Measurements from ENCODE around the gene MSRB1. TPM values are rescaled to one million over a fixed set of nuclear protein-coding genes. Genes with fewer than 3 reads are reported as not detected.

Gene MSRB1
- total RNA-seq, 1 donor from 2014 or later = 35.0 TPM

DNA sequence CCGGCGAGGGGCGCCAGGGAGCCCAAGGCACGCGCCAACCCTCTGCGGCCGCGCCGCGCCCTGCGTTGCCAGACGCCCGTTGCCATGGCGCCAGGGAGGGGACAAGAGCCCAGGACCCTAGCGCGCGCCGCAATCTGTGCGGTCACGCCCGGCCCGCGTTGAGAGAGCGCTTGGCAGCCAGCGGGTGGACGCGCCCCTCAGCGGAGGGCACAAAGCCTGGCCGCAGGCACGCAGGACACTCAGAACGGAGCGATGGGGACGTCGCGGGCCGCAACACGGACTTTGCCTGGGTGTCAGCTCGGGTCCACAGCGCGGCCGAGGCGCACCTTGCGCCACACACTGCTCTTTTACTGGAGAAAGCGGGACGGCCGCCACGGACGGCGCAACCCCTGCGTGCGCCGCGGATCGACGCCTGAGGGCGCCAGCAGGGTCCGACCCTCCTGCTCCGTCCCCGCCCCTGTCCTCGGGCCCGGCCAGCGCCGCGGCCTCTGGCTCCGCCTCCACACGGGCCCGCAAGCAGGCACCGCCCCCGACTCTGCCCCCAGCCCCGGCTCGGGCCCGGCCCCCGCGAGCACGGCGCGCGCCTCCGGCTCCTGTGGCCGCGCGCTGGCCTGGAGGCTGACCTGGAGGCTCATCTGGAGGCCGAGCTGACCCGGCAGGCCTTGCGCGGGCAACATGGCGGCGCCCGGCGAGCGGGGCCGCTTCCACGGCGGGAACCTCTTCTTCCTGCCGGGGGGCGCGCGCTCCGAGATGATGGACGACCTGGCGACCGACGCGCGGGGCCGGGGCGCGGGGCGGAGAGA is 40.7 kb upstream of the MSRB1 start, which contains the start of gene GFER:
Gene GFER (plus strand): TSS at position 650 of the 803 bp plus-strand sequence. CDS start 26 bp downstream, at position 676.
- Mint-ChIP-seq H3K4me1 (ENCODE audit: low read depth) (peaks cover 5% of the 10 kb centered on the region), H3K9me3 (no peaks in the 10 kb centered on the region), H3K36me3 (ENCODE audit: low read depth) (peaks cover 30% of the 10 kb centered on the region), H3K27ac (peak within 1 kb of the TSS; percentile 17), H3K27me3 (ENCODE audit: low read depth) (peaks cover 33% of the 10 kb centered on the region), H3K4me3 (ENCODE audit: low read depth) (peak within 1 kb of the TSS; percentile 83)
- intact Hi-C loops (cut with micrococcal nuclease) = no loop called here
- DNase-seq (ENCODE audit: low spot score) = peak; percentile 76

DNA sequence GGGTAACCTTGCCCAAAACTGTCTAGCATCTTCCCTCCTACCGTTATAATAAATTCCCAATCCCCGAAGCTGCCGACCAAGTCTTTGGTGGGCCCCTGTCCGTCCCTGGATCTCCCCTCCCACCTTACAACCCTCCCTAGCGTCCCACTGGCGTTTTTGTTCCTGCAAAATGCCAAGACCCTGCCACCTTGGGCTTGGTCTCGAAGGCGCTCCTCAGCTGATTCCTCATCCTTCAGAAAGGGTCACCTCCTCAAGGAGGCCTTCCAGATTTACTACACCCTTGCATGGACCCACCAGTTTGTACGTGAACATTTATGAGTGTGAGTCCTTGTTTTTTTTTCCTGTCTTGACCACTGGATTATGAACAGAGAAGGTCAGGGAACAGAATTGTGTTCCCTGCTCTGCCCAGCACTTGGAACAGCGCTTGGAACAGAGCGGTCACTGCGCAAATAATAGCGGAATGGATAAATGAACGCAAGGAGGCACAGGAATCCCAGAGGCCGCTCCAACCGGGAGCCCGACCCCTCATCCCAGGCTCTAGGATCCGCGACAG is 40.1 kb upstream of the MSRB1 start:
- H3K36me3 Mint-ChIP-seq (ENCODE audit: low read depth) = peaks cover 32% of the 10 kb centered on the region
- H3K4me1 Mint-ChIP-seq (ENCODE audit: low read depth) = peaks cover 5% of the 10 kb centered on the region
- H3K9me3 Mint-ChIP-seq = no peaks in the 10 kb centered on the region
- DNase-seq (ENCODE audit: low spot score) = no peak
- intact Hi-C loops (cut with micrococcal nuclease) = loop anchor here (1.0 kb wide), 1 partner anchor 11 kb away; the partner anchor contains the start of gene TBL3
- no peak overlapping the region for H3K27ac Mint-ChIP-seq
- H3K4me3 Mint-ChIP-seq (ENCODE audit: low read depth) = peak overlapping the region; percentile 75
- H3K27me3 Mint-ChIP-seq (ENCODE audit: low read depth) = peaks cover 30% of the 10 kb centered on the region

DNA sequence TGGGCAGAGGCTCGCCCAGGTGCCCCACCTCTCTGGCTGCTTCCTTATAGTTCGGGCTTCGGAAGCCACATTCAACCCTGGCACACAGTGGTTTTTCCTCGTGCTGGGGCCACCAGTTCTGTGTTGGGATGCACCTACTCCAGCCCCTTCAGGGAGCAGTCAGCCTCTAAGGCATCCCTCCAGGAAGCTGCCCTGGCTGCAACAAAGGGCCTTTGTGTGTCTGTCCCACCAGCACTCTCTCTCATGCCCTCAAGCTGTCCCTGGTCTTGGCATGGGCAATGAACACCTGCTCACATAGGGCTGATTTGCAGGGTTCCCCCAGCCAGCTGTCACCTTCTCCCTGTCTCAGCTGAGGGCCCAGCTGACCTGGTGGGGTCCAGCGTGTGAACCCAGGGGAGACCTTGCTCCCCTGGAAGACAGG is 39.0 kb upstream of the MSRB1 start:
- Mint-ChIP-seq H3K27ac (no peak overlapping the region), H3K9me3 (no peaks in the 10 kb centered on the region), H3K27me3 (ENCODE audit: low read depth) (peaks cover 30% of the 10 kb centered on the region), H3K36me3 (ENCODE audit: low read depth) (peaks cover 30% of the 10 kb centered on the region), H3K4me3 (ENCODE audit: low read depth) (no peak overlapping the region), H3K4me1 (ENCODE audit: low read depth) (peaks cover 5% of the 10 kb centered on the region)
- no peak for DNase-seq (ENCODE audit: low spot score)
- intact Hi-C loops (cut with micrococcal nuclease) = loop anchor here (1.0 kb wide), 1 partner anchor 10 kb away; the partner anchor contains the start of gene TBL3

- intact Hi-C loops (cut with micrococcal nuclease) = no loop called here
- H3K4me1 Mint-ChIP-seq (ENCODE audit: low read depth) = peaks cover 5% of the 10 kb centered on the region
- peaks cover 30% of the 10 kb centered on the region for H3K27me3 Mint-ChIP-seq (ENCODE audit: low read depth)
- peaks cover 24% of the 10 kb centered on the region for H3K36me3 Mint-ChIP-seq (ENCODE audit: low read depth)
- H3K4me3 Mint-ChIP-seq (ENCODE audit: low read depth) = no peak within 1 kb of the TSS
- DNase-seq (ENCODE audit: low spot score) = no peak
- no peak within 1 kb of the TSS for H3K27ac Mint-ChIP-seq
- no peaks in the 10 kb centered on the region for H3K9me3 Mint-ChIP-seq
These were observed 38.4 kb upstream of the MSRB1 start, which contains the start of gene NOXO1 for GRCh38 chr16:1981398-1981836. TSS of gene NOXO1 (minus strand) at chr16:1981469. CDS start at chr16:1981179, 290 bp downstream.

DNA sequence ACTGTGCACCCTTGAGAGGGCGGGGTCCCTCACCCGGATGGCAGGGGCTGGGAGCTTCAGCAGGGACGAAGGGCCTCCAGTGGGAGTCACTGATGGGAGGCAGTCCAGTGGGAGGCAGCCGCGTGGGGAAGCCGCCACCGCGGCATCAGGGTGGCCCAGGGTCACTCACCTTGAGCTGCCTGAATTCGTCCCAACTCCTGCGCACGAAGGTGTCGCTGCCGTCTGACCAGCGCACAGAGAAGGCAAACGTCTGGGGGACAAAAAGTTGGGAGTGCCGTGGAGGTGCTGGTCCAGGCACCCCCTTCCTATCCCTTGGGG is 37.7 kb upstream of the MSRB1 start:
- H3K36me3 Mint-ChIP-seq (ENCODE audit: low read depth) = peaks cover 24% of the 10 kb centered on the region
- H3K9me3 Mint-ChIP-seq = no peaks in the 10 kb centered on the region
- H3K4me1 Mint-ChIP-seq (ENCODE audit: low read depth) = peaks cover 5% of the 10 kb centered on the region
- no peak overlapping the region for H3K4me3 Mint-ChIP-seq (ENCODE audit: low read depth)
- H3K27me3 Mint-ChIP-seq (ENCODE audit: low read depth) = peaks cover 30% of the 10 kb centered on the region
- no peak for DNase-seq (ENCODE audit: low spot score)
- H3K27ac Mint-ChIP-seq = no peak overlapping the region
- intact Hi-C loops (cut with micrococcal nuclease) = no loop called here

DNA sequence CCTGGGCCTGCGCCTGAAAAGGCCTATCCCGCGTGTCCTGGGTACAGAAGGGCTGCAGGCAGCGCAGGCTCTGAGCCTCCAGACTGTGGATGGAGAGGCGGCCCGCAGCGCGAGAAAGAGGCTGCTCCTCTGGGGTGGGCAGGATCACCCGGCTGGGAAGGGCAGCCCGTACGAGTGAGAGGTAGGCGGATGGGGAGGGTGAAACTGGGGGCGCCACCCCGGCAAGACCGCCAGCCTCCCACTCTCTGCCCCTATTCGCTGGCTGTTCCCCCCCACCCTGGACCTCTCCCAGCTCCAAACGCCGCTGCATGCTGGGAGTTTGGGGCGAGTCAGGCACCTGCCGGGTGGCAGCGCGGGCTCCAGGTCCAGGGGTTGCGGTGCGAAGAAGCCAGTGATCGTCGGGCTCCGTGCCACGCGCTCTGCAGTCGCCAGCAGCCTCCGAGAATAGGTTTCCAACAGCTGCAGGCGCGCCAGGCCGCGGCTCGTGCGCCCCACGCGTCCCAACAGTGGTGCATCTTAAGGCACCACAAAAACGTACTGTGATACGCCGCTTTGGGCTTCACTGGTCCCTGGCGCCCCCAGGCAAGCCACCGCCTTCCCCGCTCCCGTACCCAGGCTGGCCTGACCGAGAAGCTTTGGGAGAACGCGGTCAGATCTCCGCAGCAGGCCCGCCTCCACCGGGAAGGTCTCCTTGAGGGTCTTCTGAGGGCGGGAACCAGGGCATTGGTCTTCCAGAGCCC is 37.2 kb upstream of the MSRB1 start:
- Mint-ChIP-seq H3K4me3 (ENCODE audit: low read depth) (no peak overlapping the region), H3K9me3 (no peaks in the 10 kb centered on the region), H3K27ac (no peak overlapping the region), H3K36me3 (ENCODE audit: low read depth) (peaks cover 23% of the 10 kb centered on the region), H3K27me3 (ENCODE audit: low read depth) (peaks cover 30% of the 10 kb centered on the region), H3K4me1 (ENCODE audit: low read depth) (peaks cover 5% of the 10 kb centered on the region)
- intact Hi-C loops (cut with micrococcal nuclease) = no loop called here
- DNase-seq (ENCODE audit: low spot score) = no peak

- peaks cover 5% of the 10 kb centered on the region for H3K4me1 Mint-ChIP-seq (ENCODE audit: low read depth)
- H3K36me3 Mint-ChIP-seq (ENCODE audit: low read depth) = peaks cover 24% of the 10 kb centered on the region
- H3K27ac Mint-ChIP-seq = no peak overlapping the region
- H3K27me3 Mint-ChIP-seq (ENCODE audit: low read depth) = peaks cover 30% of the 10 kb centered on the region
- DNase-seq (ENCODE audit: low spot score) = no peak
- intact Hi-C loops (cut with micrococcal nuclease) = no loop called here
- no peak overlapping the region for H3K4me3 Mint-ChIP-seq (ENCODE audit: low read depth)
- no peaks in the 10 kb centered on the region for H3K9me3 Mint-ChIP-seq
These were observed 36.5 kb upstream of the MSRB1 start for GRCh38 chr16:1979271-1980029.

DNA sequence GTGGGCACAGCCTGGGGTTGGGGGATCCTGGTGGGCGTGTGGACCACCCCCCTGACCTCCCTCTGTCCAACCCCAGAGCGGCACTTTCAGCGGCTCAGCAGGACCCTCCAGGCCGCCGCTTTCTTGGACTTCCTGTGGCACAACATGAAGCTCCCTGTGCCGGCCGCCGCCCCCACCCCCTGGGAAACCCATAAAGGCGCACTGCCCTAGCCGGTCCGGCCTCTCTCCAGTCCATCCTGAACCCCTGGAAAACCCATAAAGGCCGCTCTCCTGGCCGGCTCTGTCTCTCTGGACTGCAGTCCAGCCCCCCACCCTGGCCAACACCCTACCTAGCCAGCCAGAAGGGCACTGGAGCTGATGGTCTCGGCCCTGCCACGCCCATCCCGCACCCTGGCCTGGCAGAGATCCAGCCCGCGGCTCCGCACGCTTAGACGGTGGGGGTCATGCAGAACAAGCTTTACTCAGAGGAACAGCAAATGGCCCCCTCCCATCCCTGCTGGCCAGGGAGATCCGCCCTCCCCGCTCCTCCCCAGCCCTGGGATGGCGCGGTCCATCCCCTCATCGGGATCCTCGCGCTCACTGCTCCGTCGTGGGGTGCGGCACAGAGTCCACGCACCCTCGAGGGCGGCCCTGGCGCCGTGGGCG is 35.6 kb upstream of the MSRB1 start:
- no peak overlapping the region for H3K4me3 Mint-ChIP-seq (ENCODE audit: low read depth)
- peaks cover 23% of the 10 kb centered on the region for H3K36me3 Mint-ChIP-seq (ENCODE audit: low read depth)
- H3K9me3 Mint-ChIP-seq = no peaks in the 10 kb centered on the region
- intact Hi-C loops (cut with micrococcal nuclease) = no loop called here
- no peak overlapping the region for H3K27ac Mint-ChIP-seq
- H3K27me3 Mint-ChIP-seq (ENCODE audit: low read depth) = peaks cover 30% of the 10 kb centered on the region
- peaks cover 5% of the 10 kb centered on the region for H3K4me1 Mint-ChIP-seq (ENCODE audit: low read depth)
- no peak for DNase-seq (ENCODE audit: low spot score)

DNA sequence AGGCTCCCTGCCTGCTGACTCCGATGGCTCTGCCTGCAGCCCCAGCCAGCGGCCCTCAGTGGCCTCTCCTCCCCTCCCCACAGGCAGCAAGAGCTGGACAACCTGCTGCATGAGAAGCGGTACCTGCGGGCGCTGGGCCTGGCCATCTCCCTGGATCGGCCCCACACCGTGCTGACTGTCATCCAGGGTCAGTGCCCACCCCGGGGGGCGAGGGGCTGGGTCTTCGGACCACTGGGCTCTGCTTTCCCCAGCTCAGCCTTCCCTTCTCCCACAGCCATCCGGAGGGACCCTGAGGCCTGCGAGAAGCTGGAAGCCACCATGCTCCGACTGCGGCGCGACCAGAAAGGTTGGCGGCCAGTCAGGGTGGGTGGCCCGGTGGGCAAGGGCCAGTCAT is 34.9 kb upstream of the MSRB1 start:
- intact Hi-C loops (cut with micrococcal nuclease) = no loop called here

GRCh38 chr16:1976951-1977874 is 34.2 kb upstream of the MSRB1 start:
- H3K4me1 Mint-ChIP-seq (ENCODE audit: low read depth) = peaks cover 6% of the 10 kb centered on the region
- H3K27me3 Mint-ChIP-seq (ENCODE audit: low read depth) = peaks cover 19% of the 10 kb centered on the region
- H3K9me3 Mint-ChIP-seq = no peaks in the 10 kb centered on the region
- DNase-seq (ENCODE audit: low spot score) = no peak
- no peak overlapping the region for H3K4me3 Mint-ChIP-seq (ENCODE audit: low read depth)
- intact Hi-C loops (cut with micrococcal nuclease) = no loop called here
- peaks cover 23% of the 10 kb centered on the region for H3K36me3 Mint-ChIP-seq (ENCODE audit: low read depth)
- no peak overlapping the region for H3K27ac Mint-ChIP-seq

More for the DNA sequence above, 34.9 kb upstream of the MSRB1 start:
- Mint-ChIP-seq H3K27ac (no peak overlapping the region), H3K36me3 (ENCODE audit: low read depth) (peaks cover 23% of the 10 kb centered on the region), H3K4me3 (ENCODE audit: low read depth) (no peak overlapping the region), H3K4me1 (ENCODE audit: low read depth) (peaks cover 2% of the 10 kb centered on the region), H3K9me3 (no peaks in the 10 kb centered on the region), H3K27me3 (ENCODE audit: low read depth) (peaks cover 25% of the 10 kb centered on the region)
- DNase-seq (ENCODE audit: low spot score) = no peak

DNA sequence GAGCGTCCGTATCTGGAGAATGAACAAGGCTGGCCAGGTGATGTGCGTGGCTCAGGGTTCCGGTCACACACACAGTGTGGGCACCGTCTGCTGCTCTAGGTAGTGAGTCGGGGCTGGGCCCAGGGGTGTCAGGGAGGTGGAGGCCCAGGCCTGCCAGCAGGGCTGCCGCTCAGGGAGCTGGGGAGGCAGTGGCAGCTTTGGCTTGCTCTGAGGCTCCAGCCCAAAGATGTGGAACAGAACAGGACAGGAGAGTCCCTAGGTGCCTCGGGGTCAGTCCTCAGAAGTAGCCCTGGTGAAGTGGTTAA is 33.2 kb upstream of the MSRB1 start:
- intact Hi-C loops (cut with micrococcal nuclease) = no loop called here
- H3K27me3 Mint-ChIP-seq (ENCODE audit: low read depth) = peaks cover 8% of the 10 kb centered on the region
- DNase-seq (ENCODE audit: low spot score) = no peak
- H3K36me3 Mint-ChIP-seq (ENCODE audit: low read depth) = peaks cover 26% of the 10 kb centered on the region
- H3K27ac Mint-ChIP-seq = no peak overlapping the region
- peaks cover 10% of the 10 kb centered on the region for H3K4me1 Mint-ChIP-seq (ENCODE audit: low read depth)
- H3K9me3 Mint-ChIP-seq = no peaks in the 10 kb centered on the region
- no peak overlapping the region for H3K4me3 Mint-ChIP-seq (ENCODE audit: low read depth)
